Stimulated activated CD4-positive, alpha-beta T cell treated with anti-CD3 and anti-CD28 coated beads, Interleukin-1b, Interleukin-23, amount 100 ng/mL, for 1 hour (primary cell): ENCODE measurements around the gene CD69.

Experiments
- DNase-seq, 2 donors: peaks; one replicate each; pipeline ENCODE4 v3.0.0-alpha.2; 2020; ENCODE audit warnings: low read depth in 2 of 2

CD69 gene

GRCh38 chr12:9781360-9781759 is 20.7 kb upstream of the CD69 start:
- DNase-seq, result no peak

GRCh38 chr12:9779209-9779608 is 18.5 kb upstream of the CD69 start:
- DNase-seq, result no peak

DNA sequence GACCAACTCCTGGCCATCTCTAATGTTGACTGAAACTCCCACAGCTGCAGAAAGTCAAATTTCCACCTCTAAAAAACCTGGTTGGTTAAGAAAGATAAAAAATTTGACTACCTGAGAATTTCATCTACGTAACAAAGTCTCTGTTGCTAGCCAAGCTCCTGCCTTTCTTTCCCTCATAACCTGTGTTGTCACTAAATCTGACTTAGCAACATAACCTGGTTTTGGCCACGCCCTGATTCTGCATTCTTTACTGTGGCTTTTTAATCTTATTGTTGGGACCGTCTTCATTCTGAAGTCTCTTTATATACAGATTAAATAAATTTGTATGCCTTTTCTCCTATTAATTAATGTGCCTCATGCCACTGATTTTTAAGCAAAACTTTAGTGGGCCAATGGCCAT is 16.1 kb upstream of the CD69 start:
- no peak for DNase-seq

DNA sequence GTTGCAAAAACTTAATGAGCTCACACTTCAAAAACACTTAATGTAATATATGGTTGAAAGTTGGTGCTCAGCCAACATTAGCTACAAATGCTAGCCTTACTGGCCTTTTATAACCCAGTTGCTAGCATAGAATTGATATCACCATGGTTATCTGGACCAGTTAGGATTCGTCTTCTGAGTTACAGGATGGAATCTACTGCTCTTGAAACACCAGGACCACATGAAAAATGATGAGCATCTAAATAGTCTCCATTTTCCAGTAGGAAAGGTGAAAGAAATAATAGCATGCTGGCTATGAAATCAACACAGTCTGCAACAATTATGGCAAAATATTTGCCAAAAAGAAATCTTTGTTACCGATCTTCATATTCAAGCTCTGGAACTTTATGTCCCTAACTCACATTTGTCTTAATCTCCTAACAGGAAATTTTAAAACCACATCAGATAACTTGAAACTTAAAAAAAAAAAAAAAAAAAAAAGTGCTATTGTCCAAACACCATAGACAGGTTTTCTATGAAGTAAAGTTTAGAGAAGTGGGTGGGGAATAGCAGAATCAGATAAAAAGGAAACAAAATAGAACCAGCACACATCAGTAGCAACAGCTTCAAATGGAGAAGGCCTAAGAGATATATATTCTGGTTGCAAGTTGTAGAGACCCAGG is 12.6 kb upstream of the CD69 start:
- no peak for DNase-seq

- DNase-seq, result no peak
Observed at GRCh38 chr12:9763025-9763424, 2.3 kb upstream of the CD69 start.

DNA sequence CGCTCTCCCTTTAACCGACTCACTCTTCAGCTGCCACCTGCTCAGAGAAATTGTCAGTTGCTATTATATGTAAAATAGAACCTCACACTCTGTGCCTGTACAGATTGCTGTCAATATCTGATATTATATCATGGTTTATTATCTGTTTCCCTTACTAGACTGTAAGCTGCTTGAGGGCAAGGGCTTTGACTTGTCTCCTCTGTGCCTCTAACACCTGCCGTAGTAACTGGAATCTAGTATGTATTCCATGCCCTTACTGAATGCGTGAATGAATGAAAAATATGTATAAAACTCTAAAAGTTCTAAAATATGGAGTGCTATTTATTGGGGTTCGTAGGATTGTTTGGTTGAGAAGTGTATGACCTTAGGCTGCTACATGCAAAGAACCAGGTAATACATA is 1.7 kb upstream of the CD69 start:
- DNase-seq, result no peak

DNA sequence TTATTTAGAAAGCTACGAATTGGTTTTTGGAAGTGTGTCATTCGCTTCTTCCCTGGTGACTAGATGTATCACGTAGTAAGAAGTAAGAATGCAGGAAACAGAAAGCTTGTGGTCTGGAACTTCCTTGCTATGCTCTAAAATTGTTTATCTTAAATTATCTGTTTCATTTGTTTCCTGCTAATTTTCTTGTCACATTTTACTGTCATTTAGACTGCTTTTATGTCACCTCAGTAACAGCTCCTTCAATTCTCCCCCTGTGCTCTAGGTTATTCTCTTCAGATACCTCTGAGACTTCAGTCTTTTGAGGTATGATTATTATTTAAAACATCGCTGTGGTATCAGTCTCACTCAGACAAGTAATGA is 699 bp upstream of the CD69 start:
- DNase-seq, result no peak

- no peak for DNase-seq
Observed at GRCh38 chr12:9760120-9760519, 581 bp downstream of the CD69 start.

- no peak for DNase-seq
Observed at GRCh38 chr12:9759694-9760093, 1.0 kb downstream of the CD69 start.

DNA sequence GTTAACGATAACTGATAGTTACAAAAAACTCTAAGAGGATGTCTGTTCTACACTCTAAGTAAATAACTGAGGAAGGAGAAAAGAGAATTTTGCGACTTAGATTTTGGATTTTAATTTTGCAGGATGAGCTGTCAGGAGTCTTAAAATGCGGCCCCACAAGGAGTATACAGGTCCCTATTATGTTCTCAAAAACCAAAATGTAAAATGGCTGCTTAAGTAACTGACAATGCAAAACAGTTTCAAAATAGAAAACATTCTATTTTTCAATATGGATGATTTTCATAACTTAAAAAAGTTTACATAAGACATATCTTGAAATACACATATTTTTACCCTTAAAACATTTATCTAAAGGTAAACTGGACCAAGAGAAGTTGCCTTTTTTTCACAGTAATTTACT is 2.6 kb downstream of the CD69 start:
- no peak for DNase-seq

DNA sequence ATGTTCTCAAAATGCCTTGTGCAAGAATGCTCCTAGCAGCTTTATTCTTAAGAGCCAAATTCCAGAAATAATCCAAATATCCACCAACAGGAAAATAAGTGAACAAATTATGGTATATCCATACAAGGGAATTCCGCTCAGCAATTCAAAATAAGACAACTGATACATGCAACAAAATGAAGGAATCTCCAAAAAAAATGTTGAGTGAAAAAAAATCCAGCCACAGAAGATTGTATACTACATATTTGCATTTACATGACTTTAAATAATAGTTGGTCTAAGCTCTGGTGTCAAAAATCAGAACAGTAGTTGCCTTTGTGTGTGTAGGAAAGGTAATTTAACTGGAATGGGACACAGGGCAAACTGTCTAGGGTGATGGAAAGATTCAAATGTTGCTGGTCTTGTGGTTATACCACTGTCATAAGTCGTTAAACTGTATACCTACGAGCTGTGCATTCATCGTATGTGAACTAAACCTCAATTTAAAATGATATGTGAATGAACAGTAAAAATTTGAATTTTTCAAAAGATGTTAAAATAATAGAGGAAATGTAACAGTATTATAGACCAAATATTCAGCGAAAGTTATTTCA is 3.2 kb downstream of the CD69 start:
- no peak for DNase-seq

DNA sequence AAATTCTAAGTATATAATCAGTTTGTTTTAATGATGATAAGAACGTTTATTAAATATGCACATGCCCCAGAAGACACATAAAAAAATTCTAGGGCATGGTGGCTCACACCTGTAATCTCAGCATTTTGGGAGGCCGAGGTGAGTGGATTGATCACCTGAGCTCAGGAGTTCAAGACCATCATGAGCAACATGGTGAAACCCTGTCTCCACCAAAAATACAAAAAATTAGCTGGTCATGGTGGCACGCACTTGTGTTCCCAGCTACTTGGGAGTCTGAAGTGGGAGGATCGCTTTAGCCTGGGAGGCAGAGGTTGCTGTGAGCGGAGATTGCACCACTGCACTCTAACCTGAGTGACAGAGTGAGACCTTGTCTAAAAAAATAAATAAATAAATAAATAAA is 4.0 kb downstream of the CD69 start:
- no peak for DNase-seq

DNA sequence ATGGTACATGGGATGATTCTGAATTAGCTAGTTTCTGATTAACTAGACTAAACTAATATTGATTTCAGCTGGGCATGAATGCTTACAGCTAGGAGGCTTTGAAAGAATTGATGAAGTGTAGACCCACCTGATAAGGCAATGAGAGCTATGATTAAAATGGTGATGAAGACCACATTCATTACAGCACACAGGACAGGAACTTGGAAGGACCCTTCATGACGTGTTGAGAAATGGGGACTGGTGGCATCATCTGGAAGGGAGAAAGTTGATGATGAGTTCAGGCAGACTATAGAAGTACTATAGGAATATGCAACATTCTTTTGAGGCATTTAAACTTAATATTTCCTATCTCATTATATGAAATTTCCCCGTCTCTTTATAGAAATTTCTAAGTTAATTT is 4.5 kb downstream of the CD69 start:
- DNase-seq, result no peak

DNA sequence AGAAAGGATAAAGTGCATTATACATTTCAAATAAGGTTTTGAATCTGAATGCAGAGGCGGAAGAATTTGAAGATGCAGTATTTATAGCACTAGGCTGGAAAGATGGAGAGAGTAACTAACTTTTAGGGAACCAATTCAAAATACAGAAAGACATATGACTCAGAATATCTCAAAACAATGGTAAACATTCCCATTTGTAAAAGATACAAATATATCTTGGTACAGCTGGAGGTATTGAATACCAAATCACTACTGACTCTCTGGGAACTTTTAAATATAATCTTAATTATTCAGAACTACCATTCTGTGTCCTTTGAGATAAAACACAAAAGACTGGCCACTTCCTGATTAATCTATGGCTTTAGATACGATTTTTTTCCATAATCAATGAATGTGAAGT is 5.1 kb downstream of the CD69 start:
- DNase-seq, result no peak

- no peak for DNase-seq
Observed at GRCh38 chr12:9755035-9755434, 5.7 kb downstream of the CD69 start.

DNA sequence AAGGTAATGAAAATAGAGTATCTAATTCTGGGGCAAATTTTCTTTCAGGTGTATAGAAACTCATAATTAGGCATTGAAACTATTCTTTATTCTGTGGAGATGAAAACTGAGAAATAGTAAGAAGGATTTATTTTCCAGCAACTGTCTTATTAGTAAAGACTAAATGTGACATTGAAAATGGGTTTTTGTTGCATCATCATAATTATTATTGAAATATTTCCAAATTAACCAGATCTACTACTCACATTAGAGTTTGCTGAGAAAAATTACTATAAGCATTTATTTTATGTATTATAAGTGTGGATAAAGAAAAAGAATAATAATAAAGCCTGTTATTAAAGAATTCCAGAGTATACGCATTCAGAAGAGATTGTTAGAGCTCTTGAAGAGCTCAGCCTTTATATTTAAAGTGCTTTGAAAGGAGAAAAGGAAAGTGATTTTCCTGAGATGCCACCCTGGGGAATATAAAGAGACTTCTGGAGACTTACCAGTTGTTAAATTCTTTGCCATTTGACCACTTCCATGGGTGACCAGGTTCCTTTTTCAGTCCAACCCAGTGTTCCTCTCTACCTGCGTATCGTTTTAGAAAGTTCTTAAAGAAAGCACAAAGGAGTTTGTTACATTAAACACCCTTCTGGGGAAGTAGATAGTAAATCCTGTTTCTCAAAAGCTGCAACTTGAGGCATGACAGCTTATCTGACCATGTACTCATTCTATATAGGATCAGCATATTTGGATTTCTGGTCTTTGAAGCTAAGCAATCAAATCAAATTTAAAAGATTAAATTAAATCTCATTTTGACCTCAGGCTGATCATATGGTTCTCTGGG is 6.4 kb downstream of the CD69 start:
- DNase-seq, result no peak

DNA sequence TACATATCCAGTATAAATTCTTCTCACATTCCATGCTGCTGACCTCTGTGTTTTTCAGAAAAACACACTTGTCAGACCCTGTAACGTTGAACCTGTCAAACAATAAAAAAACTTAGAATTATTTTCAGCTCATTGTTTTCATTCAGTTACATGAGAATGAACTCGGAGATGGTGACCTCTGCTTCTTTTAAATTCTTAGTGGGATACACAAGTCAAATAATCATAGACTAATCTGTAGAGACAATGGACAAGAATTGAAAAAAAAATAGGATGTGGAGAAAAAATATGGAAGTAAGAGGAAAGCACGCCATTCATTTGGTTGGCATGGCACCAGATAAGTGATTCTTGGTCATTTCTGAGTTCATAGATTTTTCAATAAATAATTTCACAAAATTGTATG is 7.2 kb downstream of the CD69 start:
- no peak for DNase-seq

DNA sequence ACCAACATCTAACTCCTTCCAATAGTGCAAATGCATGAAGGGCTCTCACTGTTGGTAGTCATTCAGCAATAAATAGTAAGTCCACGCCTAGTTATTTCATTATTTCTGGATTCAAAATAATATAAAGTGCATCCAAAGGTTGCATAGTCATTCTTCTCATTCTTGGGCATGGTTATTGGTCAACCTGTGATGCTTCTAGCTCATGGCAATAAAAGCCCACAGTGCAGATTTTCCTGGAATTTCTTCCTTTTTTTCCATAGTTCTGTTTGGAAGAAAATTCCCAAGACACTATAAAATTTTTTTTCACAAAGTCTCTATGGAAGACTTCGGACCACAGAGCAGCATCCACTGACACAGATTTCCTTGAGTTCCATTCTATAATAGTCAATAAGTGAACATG is 7.6 kb downstream of the CD69 start:
- no peak for DNase-seq

GRCh38 chr12:9752145-9752933 is 8.4 kb downstream of the CD69 start:
- DNase-seq, result no peak

DNA sequence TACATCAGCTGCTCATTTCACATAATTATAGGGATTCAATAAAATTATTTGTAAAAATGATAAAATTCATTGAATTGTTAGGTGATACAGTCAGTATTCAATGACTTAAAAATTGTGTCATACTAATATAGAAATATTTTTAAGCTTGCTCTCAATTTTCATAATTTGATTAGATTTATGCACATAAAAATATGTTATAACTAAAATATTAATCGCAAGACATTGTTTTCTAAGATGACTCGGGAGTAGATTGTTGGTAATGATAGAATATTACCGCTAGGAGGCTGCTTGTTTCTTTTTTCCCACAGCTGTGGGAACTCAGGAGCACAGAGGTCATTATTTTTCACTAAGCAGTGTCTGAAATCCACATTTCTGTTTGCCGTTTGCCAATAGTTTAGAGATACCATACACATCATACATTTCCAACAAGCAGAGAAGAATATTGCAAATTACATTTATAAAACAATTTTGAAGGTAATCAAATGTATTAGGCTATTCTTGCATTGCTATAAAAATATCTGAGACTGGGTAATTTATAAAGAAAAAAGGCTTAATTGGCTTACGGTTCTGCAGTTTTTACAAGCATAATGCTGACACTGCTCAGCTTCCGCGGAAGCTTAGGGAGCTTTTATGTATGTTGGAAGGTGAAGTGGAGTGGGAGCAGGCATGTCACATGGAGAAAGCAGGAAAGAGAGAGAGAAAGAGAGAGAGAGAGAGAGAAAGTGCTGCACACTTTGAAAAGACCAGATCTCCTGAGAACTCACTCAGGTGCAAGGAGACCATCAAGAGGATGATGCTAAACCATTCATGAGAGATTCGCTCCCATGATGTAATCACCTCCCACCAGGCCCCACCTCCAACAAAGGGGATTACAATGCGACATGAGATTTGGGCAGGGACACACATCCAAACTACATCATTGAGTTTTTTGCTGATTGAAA is 9.2 kb downstream of the CD69 start:
- DNase-seq, result no peak
